HepG2 (cell line): ENCODE data around the gene ADARB2. TPM values are rescaled to one million over a fixed set of nuclear protein-coding genes. Genes with fewer than 3 reads are reported as not detected.

ENCODE experiments used
- ATAC-seq: fragments of 200-7000 bp; cut with Tn5 transposase; 3 replicates; pipeline ENCODE4 v1.9.1; 2020; ENCODE audit warnings: mild to moderate bottlenecking, moderate library complexity
- BruUV-seq: library from RNA; stranded (reverse); fragments of 400-500 nt; replicated peaks from 2 replicates; lab custom pipeline; 2021; lab: Mats Ljungman, UMichigan
- CTCF ChIA-PET: fragments of 300-600 bp; formaldehyde crosslinking; extraction: SDS; loops from one replicate; lab custom pipeline; 2021; ENCODE audit warnings: low total read pairs, inconsistent platforms, low intra/inter-chr PET ratio; lab: Yijun Ruan, JAX
- POLR2A ChIA-PET: fragments of 350-600 bp; sonication (Branson Sonifier 250); formaldehyde crosslinking; loops from one replicate; lab custom pipeline; 2020; ENCODE audit warnings: antibody characterized with exemption, inconsistent platforms; lab: Yijun Ruan, JAX
- DNase-seq: peaks from one replicate; pipeline ENCODE4 v3.0.0-alpha.2; 2015; ENCODE audit warnings: low spot score
- FAIRE-seq: peaks from 3 replicates; lab custom pipeline; 2011; peaks lifted over from hg19 to GRCh38; lab: Jason Lieb, UNC
- H2AFZ ChIP-seq: one replicate; pipeline ENCODE4 v1.6.1; 2011; ENCODE audit warnings: low read length, inconsistent platforms
- H3K27ac ChIP-seq: fragments of 300-600 bp; 3 replicates; pipeline ENCODE4 v1.8.0; 2011; ENCODE audit warnings: mixed run types, mild to moderate bottlenecking, mixed read lengths, low read length, inconsistent platforms; ENCODE audit not compliant: insufficient read depth; ENCODE audit errors: extremely low read length
- H3K27me3 ChIP-seq, 2 experiments: fragments of 200-600 bp in 1 of 2; 2 replicates in 1 of 2; 3 replicates in 1 of 2; pipeline versions ENCODE4 v1.6.0 to v1.8.0; 2011; ENCODE audit warnings: low read length in 2 of 2, mild to moderate bottlenecking in 2 of 2, moderate library complexity in 2 of 2, inconsistent platforms in 1 of 2; ENCODE audit not compliant: insufficient read depth in 2 of 2, control insufficient read depth in 1 of 2
- H3K36me3 ChIP-seq, 2 experiments: fragments of 200-600 bp in 1 of 2; replicated peaks in 1 of 2; 2 replicates in 1 of 2; 3 replicates in 1 of 2; pipeline versions ENCODE4 v1.5.1 to v1.8.0; 2011; ENCODE audit warnings: low read length in 2 of 2, inconsistent platforms in 1 of 2; ENCODE audit not compliant: insufficient read depth in 2 of 2, control insufficient read depth in 1 of 2
- H3K4me1 ChIP-seq: 2 replicates; pipeline ENCODE4 v1.5.1; 2012; ENCODE audit warnings: low read length, inconsistent platforms; ENCODE audit not compliant: insufficient read depth
- H3K4me2 ChIP-seq: 2 replicates; pipeline ENCODE4 v1.6.0; 2011; ENCODE audit warnings: low read depth, low read length, inconsistent platforms
- H3K4me3 ChIP-seq, 3 experiments: fragments of 200-600 bp in 1 of 3; sonication (generic), shearing (Covaris generic) in 1 of 3; replicated peaks in 1 of 3; 2 replicates each; pipeline ENCODE4 v1.5.1; 2011 to 2016; ENCODE audit warnings: low read length in 3 of 3, inconsistent platforms in 2 of 3, low read depth in 2 of 3, mild to moderate bottlenecking in 2 of 3, control low read depth in 1 of 3, mixed read lengths in 1 of 3; ENCODE audit not compliant: insufficient read depth in 1 of 3
- H3K79me2 ChIP-seq: one replicate; pipeline ENCODE4 v1.6.1; 2011; ENCODE audit warnings: low read length, inconsistent platforms; ENCODE audit not compliant: insufficient read depth
- H3K9ac ChIP-seq: 2 replicates; pipeline ENCODE4 v1.6.0; 2011; ENCODE audit warnings: mild to moderate bottlenecking, low read depth, low read length, inconsistent platforms; ENCODE audit not compliant: insufficient read depth
- H3K9me3 ChIP-seq: 2 replicates; pipeline ENCODE4 v1.5.1; 2012; ENCODE audit warnings: mild to moderate bottlenecking, low read length
- H4K20me1 ChIP-seq: 2 replicates; pipeline ENCODE4 v1.6.0; 2011; ENCODE audit warnings: inconsistent platforms, mild to moderate bottlenecking, low read length, moderate library complexity; ENCODE audit not compliant: insufficient read depth
- ARHGAP35 ChIP-seq: sonication (generic); formaldehyde crosslinking; IDR thresholded peaks from 2 replicates; pipeline ENCODE4 v1.9.0; 2022; ENCODE audit warnings: mild to moderate bottlenecking, inconsistent platforms, moderate library complexity, missing genetic modification reagents, borderline replicate concordance
- CENPX ChIP-seq: sonication (generic); formaldehyde crosslinking; IDR thresholded peaks from 2 replicates; pipeline ENCODE4 v1.9.0; 2021; ENCODE audit warnings: mild to moderate bottlenecking, missing genetic modification reagents, moderate library complexity
- EEA1 ChIP-seq: sonication (generic); formaldehyde crosslinking; IDR thresholded peaks from 2 replicates; pipeline ENCODE4 v1.5.1; 2020; ENCODE audit warnings: mild to moderate bottlenecking, missing genetic modification reagents, borderline replicate concordance
- HCFC1 ChIP-seq: fragments of 150-350 bp; IDR thresholded peaks from 2 replicates; pipeline ENCODE4 v1.6.1; 2014; ENCODE audit warnings: low read depth, low read length
- HIVEP1 ChIP-seq: sonication (generic); formaldehyde crosslinking; IDR thresholded peaks from 2 replicates; pipeline ENCODE4 v1.4.0; 2020; ENCODE audit warnings: mild to moderate bottlenecking, missing genetic modification reagents
- HNF4G ChIP-seq, 2 experiments: sonication (generic) in 1 of 2; formaldehyde crosslinking in 1 of 2; IDR thresholded peaks; 2 replicates each; pipeline versions ENCODE4 v1.4.0 to v1.6.1; 2011 to 2020; ENCODE audit warnings: borderline replicate concordance in 2 of 2, low read depth in 2 of 2, mild to moderate bottlenecking in 2 of 2, low read length in 1 of 2, missing genetic modification reagents in 1 of 2, moderate library complexity in 1 of 2
- HNRNPL ChIP-seq: fragments of 200-400 bp; formaldehyde crosslinking; IDR thresholded peaks from 2 replicates; pipeline ENCODE4 v1.6.1; 2017; ENCODE audit warnings: mild to moderate bottlenecking, low read depth, low read length
- JUND ChIP-seq: sonication (generic); formaldehyde crosslinking; IDR thresholded peaks from 2 replicates; pipeline ENCODE4 v1.8.0; 2022; ENCODE audit warnings: mild to moderate bottlenecking, missing genetic modification reagents
- MEIS1 ChIP-seq: sonication (generic); formaldehyde crosslinking; IDR thresholded peaks from 2 replicates; pipeline ENCODE4 v1.9.0; 2021; ENCODE audit warnings: mild to moderate bottlenecking, missing genetic modification reagents, moderate library complexity, borderline replicate concordance
- NFYB ChIP-seq: sonication (generic); formaldehyde crosslinking; IDR thresholded peaks from 2 replicates; pipeline ENCODE4 v1.4.0; 2020; ENCODE audit warnings: missing genetic modification reagents
- NR2F6 ChIP-seq, 2 experiments: IDR thresholded peaks; 2 replicates each; pipeline ENCODE4 v1.6.1; 2016; ENCODE audit warnings: antibody characterized with exemption in 1 of 2, mild to moderate bottlenecking in 1 of 2
- SMARCE1 ChIP-seq: fragments of 450-650 bp; IDR thresholded peaks from 2 replicates; pipeline ENCODE4 v1.6.1; 2017; ENCODE audit warnings: borderline replicate concordance
- ZBTB38 ChIP-seq: sonication (generic); formaldehyde crosslinking; IDR thresholded peaks from 2 replicates; pipeline ENCODE4 v1.5.1; 2020; ENCODE audit warnings: mild to moderate bottlenecking, missing genetic modification reagents
- ZBTB8A ChIP-seq: sonication (generic); formaldehyde crosslinking; IDR thresholded peaks from 2 replicates; pipeline ENCODE4 v1.4.0; 2020; ENCODE audit warnings: mild to moderate bottlenecking, low read depth, missing genetic modification reagents, borderline replicate concordance
- ZFP36L1 ChIP-seq: sonication (generic); formaldehyde crosslinking; IDR thresholded peaks from 2 replicates; pipeline ENCODE4 v1.8.0; 2022; ENCODE audit warnings: mild to moderate bottlenecking, missing genetic modification reagents, moderate library complexity
- WGBS: methylation state at CpG from one replicate; pipeline ENCODE4 v1.1.6; 2017; ENCODE audit warnings: low lambda C conversion rate; 5-methylcytosine and 5-hydroxymethylcytosine counted together
- in situ Hi-C: cut with HindIII; loops from 2 replicates; pipeline ENCODE4 v1.10.0; 2017; ENCODE audit warnings: low pct_unique_long_range_greater_than_20kb; ENCODE audit not compliant: extremely low pct_ligation_motif_present
- intact Hi-C: fragments of 100-400 bp; cut with micrococcal nuclease; formaldehyde crosslinking; loops from one replicate; pipeline ENCODE4 v1.10.0; 2022; ENCODE audit not compliant: unreplicated experiment
- polyA plus RNA-seq, 8 experiments: library from polyadenylated mRNA; depleted of rRNA in 3 of 8; stranded (reverse) in 7 of 8; unstranded in 1 of 8; fragments of >200 nt; fragmentation: Illumina TruSeq in 4 of 8; extraction: Trizol in 4 of 8; gene quantifications; 2 replicates each; pipeline versions ENCODE4 v1.2.1 to v1.2.3, GENCODE V29; 2011 to 2016; ENCODE audit warnings: low read depth in 4 of 8, missing spikeins in 1 of 8, mixed read lengths in 1 of 8; ENCODE audit not compliant: insufficient read depth in 1 of 8
- total RNA-seq, 5 experiments: library from RNA; depleted of rRNA; stranded (reverse); fragments of >200 nt; fragmentation: Illumina TruSeq; extraction: Trizol; gene quantifications; 2 replicates each; pipeline ENCODE4 v1.2.3, GENCODE V29; 2016; ENCODE audit warnings: low read depth in 1 of 5
- TF ChIP-seq, protein P1 (sequence below): sonication (generic); formaldehyde crosslinking; IDR thresholded peaks from 2 replicates; pipeline ENCODE4 v1.4.0; 2020; ENCODE audit warnings: mild to moderate bottlenecking, missing genetic modification reagents, borderline replicate concordance
- TF ChIP-seq, protein P2 (sequence below): sonication (generic); formaldehyde crosslinking; IDR thresholded peaks from 2 replicates; pipeline ENCODE4 v1.5.0; 2020; ENCODE audit warnings: missing genetic modification reagents, mild to moderate bottlenecking, borderline replicate concordance
- TF ChIP-seq, protein P3 (sequence below), 2 experiments: sonication (generic) in 1 of 2; formaldehyde crosslinking in 1 of 2; IDR thresholded peaks; 2 replicates each; pipeline versions ENCODE4 v1.5.1 to v1.6.1; 2011 to 2020; ENCODE audit warnings: borderline replicate concordance in 1 of 2, low read depth in 1 of 2, low read length in 1 of 2, mild to moderate bottlenecking in 1 of 2, missing genetic modification reagents in 1 of 2, moderate library complexity in 1 of 2

ADARB2 gene
- total and polyA plus RNA-seq, 2 of the 13 experiments (the other 11 are each of a cell fraction or from before 2014, with no cell fraction given), result not detected

DNA sequence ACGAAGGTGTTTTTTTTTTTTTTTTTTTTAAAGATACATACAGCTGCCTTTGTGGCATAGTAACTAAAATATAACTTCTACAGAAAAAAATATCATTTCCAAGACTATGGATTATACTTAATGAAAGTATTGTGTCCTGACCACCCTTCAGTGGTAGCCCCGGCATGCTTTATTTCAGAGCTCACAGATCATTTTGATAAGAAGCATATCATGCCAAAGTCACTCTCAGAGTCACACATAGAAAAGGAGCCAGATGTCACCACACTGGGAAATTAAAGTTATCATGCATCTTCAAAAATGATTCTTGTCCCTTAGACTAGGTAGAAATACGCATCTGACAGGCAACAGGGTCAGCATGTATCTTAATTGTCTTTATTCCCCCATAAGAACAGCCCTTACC is 3.0 kb downstream of the ADARB2 start (continued):
- TF ChIP-seq, protein P1, sequence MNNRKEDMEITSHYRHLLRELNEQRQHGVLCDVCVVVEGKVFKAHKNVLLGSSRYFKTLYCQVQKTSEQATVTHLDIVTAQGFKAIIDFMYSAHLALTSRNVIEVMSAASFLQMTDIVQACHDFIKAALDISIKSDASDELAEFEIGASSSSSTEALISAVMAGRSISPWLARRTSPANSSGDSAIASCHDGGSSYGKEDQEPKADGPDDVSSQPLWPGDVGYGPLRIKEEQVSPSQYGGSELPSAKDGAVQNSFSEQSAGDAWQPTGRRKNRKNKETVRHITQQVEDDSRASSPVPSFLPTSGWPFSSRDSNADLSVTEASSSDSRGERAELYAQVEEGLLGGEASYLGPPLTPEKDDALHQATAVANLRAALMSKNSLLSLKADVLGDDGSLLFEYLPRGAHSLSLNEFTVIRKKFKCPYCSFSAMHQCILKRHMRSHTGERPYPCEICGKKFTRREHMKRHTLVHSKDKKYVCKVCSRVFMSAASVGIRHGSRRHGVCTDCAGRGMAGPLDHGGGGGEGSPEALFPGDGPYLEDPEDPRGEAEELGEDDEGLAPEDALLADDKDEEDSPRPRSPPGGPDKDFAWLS (CRISPR knock-in tag), result no peak
- TF ChIP-seq HNF4G (IDR thresholded peaks at IDR 0.05; ENCODE audit: borderline replicate concordance, low read depth, low read length) (no peak), HNF4G (CRISPR knock-in tag; IDR thresholded peaks at IDR 0.05; ENCODE audit: borderline replicate concordance, low read depth) (no peak), ZBTB8A (CRISPR knock-in tag) (no peak), MEIS1 (CRISPR knock-in tag) (no peak), HNRNPL (no peak), NFYB (CRISPR knock-in tag) (no peak), HCFC1 (no peak), ZFP36L1 (CRISPR knock-in tag) (no peak)
- TF ChIP-seq, protein P2, sequence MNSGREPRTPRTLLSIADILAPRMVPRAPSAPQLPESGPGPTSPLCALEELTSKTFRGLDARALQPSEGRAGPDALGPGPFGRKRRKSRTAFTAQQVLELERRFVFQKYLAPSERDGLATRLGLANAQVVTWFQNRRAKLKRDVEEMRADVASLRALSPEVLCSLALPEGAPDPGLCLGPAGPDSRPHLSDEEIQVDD (CRISPR knock-in tag), result no peak
- TF ChIP-seq, all 625 proteins: peak for 0

DNA sequence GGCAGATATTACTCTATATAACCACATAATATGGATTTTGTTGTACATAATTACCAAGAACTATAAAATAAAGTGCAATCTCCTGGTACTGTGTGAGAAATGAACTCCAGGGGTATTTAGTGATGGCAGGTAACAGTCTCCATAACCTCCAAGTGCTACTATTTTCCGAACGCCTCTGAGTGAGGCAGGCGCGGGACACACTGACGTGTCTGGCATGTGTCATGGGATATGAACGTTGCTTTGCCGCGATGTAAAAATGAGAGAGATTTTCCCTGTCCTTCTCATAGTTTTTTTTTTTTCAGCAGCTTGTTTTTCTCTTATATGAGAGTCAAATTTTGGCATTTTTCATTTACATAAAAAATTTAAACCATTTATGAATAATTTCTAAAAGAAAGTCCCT is 3.6 kb downstream of the ADARB2 start:
- Histone ChIP-seq H3K9ac (no peak overlapping the region), H3K27ac (no peak overlapping the region), H3K36me3 (no peaks in the 10 kb centered on the region), H2AFZ (no peak overlapping the region), H3K4me3 (no peak overlapping the region), H3K27me3 (peaks cover 7 to 55% of the 10 kb centered on the region in 2 experiments), H3K4me2 (no peak overlapping the region), H3K4me1 (no peaks in the 10 kb centered on the region), H3K79me2 (no peaks in the 10 kb centered on the region), H3K9me3 (no peaks in the 10 kb centered on the region), H4K20me1 (no peaks in the 10 kb centered on the region)
- ChIA-PET POLR2A (no interaction called here), CTCF (no interaction called here)
- 55% methylated on average over 8 of the region's 8 CpGs for WGBS
- in situ Hi-C loops (no loop called here), intact Hi-C loops (loop anchor here (5.0 kb wide), 1 partner anchor 621 kb away; no protein-coding TSS in a partner anchor)
- no TSS peak for BruUV-seq
- no peak for ATAC-seq
- no peak for FAIRE-seq
- DNase-seq, result no peak
- TF ChIP-seq EEA1 (CRISPR knock-in tag) (no peak), SMARCE1 (no peak), ARHGAP35 (no peak), ZBTB38 (CRISPR knock-in tag) (no peak), HIVEP1 (no peak), CENPX (CRISPR knock-in tag) (no peak), JUND (no peak), NR2F6 (IDR thresholded peaks at IDR 0.05) (no peak), NR2F6 (CRISPR knock-in tag; IDR thresholded peaks at IDR 0.05) (no peak)
- TF ChIP-seq, protein P3, sequence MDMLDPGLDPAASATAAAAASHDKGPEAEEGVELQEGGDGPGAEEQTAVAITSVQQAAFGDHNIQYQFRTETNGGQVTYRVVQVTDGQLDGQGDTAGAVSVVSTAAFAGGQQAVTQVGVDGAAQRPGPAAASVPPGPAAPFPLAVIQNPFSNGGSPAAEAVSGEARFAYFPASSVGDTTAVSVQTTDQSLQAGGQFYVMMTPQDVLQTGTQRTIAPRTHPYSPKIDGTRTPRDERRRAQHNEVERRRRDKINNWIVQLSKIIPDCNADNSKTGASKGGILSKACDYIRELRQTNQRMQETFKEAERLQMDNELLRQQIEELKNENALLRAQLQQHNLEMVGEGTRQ (IDR thresholded peaks at IDR 0.05; ENCODE audit: low read depth, low read length), result no peak
- TF ChIP-seq, protein P3 (CRISPR knock-in tag; IDR thresholded peaks at IDR 0.05; ENCODE audit: borderline replicate concordance), result no peak
